ENCODE data around the gene KRT15. TPM values are rescaled to one million over a fixed set of nuclear protein-coding genes. Genes with fewer than 3 reads are reported as not detected.

KRT15 gene
- total and polyA plus RNA-seq, 2 of the 8 experiments (the other 6 are each of a cell fraction or from before 2014, with no cell fraction given): 0.11 to 0.13 TPM

DNA sequence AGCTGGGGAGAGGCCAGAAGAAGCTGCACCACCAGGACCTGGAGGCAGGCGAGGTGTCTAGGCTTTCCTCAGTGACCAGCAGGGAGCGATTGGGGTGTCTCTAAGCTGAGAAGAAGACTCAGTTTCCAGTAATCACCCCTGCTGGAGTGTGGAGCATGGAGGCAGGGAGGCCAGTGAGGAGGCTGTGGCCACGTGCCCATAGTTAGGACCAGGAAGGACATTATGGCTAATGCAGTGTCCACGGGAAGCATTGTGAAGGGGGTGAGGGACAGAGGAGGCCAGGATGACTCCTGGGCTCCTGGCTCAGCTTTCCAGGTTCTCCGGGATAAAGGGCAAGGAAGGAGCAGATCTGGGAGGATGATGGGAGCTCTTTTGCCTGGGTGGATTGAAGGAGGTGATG is 19.0 kb downstream of the KRT15 start (continued):
- no peak for TF ChIP-seq CHD1 (IDR thresholded peaks at IDR 0.05; ENCODE audit: low read depth, low read length)
